GM18511 (cell line): ENCODE measurements around the gene DOK3.
A peak's percentile ranks its signal among the peaks of the same experiment; 100 is the strongest.

ENCODE experiments used
- ATAC-seq: cut with Tn5 transposase; IDR thresholded peaks from one replicate; pipeline ENCODE4 v1.9.1; 2021; ENCODE audit warnings: mild to moderate bottlenecking, moderate library complexity; ENCODE audit not compliant: unreplicated experiment

The DOK3 gene

DNA sequence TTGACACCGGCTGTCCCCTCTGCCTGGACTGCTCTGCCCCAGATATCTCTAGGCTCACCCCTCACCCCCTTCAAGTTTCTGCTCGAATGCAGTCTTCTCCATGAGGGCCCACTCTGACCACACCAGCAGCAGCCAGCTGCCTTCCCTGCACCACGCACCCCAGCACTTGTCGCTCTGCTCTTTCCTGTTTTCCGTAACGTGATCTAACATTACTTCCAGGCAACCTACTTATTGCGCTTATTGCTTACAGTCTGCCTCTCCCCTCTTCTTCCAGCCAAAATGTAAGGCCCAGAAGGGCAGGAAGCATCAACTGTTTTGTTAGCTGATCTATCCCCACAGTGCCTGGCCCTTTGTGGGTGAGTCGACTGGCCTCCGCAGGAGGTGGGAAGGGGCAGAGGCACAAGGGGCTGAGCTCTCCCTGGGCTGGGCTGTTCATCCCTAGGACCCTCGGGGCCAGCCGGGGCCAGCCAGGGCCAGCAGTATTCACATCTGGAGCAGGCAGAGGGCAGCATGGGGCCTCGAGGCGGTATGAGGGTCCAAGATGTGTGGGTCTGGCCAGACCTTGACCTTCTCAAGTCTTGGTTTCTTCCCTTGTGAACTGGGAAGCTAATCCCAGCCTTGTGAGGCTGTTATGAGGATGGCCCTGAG, 24.6 kb downstream of the DOK3 start:
- ATAC-seq = no peak

DNA sequence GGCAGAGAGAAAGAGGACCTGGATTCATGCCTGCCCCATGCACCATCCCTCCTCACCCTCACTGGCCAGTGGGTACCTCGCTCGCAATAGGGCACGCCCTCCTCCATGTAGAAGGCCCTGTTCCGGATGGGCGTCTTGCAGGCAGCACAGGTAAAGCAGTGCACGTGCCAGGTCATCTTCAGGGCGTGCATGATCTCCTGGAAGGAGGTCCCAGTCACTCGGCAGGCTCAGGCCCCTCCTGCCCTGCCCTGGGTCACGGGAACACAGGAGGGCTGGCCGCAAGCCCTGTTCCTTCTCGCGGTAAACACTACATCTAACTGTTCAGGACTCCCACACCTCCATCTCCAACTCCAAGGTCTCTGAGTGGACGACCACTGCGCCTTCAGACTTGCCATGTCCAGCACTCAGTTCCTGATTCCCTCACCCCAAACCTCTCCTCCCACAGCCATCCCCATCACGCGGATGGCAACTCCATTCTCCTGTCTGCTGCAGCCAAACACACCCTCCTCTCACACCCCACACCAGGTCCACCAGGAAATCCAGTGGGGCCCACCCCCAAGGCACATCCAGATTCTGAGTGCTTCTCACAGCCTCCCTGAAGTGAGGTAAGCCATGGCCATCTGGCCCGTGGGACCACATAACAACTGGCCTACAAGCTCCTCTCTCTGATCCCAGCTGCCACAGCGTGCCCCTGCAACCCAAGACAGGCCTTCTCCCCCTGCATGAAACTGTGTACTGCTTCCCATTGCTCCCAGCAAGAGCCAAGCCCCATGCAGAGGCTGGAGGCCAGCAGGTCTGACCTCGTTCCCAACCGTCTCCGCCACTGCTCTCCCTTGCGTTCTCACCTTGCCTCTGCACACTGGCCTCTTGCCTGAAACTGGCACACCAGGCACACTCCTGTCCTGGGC, 25.4 kb downstream of the DOK3 start:
- ATAC-seq = no peak

DNA sequence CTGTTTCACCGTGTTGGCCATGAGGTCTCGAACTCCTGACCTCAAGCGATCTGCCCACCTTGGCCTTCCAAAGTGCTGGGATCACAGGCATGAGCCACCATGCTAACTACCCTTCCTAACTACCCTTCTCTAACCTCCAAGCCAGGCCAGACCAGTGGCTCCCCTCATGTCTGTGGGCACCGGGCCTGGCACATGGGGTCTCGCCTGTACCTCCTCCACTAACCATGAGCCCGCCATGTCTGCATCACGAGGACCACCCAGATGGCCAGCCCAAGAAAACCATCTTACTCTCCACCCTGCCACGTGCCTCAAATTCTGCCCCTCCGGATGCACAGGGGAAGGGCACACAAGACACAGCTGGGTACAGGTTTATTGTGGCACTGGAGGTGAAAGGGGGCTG, 26.6 kb downstream of the DOK3 start:
- ATAC-seq = no peak

DNA sequence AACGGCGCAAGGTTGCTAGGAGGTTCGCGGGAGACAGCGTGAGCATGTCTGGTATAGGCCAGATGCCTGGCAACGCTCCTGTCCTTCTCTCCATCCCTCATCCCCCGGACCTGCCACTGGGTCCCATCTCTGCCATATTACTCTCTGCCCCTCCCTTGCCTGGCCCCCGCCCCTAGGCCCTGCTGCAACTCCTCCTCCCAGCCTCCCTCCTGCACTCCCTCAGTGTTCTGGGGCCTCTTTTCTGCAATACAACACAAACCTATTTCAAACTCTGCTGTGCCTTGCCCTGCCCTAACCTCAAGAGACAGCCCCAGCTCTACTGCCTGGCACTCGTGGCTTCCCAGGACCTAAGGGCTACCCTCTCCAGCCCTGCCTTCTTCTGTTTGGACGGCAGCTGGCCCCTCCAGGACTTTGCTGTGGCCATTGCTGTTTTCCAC, 27.2 kb downstream of the DOK3 start:
- ATAC-seq = no peak

DNA sequence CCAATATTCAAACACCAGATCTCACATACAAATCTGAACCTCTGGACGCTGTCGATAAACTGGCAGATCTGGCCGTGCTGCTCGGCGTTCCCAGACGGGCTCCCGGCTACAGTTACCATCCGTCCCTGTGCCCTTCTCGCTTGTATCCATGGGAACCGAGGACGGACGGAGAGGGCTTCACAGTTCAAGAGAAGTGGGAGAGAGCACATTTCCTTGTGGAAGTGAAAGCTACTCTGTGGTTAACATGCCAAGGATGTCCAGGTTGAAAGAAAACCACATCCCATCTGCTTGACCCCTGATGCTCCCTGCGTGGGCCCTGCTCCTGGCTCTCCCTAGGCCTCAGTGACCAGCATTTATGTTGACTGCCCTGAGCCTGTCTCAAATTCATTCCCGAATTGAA, 29.9 kb downstream of the DOK3 start:
- no peak for ATAC-seq

DNA sequence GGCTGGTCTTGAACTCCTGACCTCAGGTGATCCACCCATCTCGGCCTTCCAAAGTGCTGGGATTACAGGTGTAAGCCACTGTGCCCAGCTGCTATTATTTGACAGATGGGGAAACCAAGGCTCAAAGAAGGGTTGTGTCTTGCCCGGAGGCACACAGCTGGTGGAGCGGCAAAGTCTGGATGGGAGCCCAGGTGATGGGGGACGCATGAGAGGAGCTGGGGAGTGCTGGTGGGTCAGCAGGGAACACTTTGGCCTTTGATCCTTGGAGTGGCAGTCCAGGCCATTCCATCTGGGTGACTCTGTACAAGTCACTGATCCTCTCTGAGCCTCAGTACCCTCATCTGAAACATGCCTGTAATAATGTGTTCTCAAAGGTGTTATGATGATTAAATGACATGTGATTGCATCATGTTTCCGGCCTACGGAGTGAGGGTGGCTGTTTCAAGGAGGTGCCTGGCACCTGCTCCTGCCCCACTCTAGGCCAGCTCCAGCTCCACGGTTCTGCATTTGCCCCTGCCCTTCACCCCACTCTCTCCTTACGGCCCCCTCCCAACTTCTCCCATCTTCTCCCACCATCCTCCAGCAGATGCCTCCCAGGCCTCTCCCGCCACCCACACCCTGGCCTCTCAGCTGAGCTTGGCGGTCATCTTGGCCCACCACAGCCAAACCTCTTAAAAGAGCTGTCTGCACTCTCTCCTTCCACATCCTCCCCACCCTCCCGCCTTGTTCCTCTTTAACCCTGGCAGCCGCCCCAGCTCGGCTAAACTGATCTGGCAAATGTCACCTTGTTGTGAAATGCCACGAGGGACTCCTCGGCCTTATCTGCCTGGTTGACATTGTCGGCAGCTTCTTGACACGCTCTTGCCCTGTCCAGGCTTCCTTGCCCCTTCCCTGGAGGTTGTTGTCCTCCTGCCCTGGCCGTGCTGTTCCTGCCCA, 30.6 kb downstream of the DOK3 start:
- ATAC-seq = no peak

DNA sequence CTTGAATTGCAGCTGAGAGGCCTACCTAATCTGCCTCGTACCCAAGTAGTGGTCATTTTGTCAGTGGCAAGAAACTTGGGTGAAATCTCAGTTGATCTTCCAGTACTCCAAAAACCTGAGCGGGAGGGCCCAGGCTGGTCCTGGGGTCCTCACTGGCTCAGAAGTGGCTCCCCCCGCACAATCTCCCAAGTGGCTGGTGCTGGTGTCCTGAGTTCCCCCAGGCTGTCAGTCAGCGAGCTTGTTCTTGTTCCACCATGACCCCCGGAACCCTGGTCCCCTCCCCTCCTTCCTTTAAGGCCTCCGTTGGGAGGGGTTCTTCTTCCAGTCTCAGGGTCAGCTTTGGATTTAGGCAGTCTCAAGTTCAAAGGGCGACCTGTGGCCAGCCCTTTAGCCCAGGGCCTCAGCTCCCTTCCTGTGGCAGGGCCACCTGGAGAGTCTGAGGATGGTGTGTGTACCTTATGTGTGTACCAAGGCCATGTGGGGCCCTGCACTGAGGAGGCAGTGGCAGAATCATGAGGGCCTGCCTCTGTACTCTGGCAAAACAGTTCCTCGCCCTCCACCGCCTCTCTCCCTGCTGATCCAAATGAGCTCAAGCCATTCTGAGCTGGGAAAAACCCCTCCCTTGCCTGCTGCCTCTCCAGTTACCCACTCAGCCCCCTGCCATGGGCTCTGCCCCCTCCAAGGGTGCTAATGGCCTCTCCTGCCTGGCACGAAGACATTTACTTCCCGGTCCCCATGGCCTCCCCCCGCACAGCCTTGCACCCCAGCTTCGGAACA, 31.7 kb downstream of the DOK3 start:
- no peak for ATAC-seq

DNA sequence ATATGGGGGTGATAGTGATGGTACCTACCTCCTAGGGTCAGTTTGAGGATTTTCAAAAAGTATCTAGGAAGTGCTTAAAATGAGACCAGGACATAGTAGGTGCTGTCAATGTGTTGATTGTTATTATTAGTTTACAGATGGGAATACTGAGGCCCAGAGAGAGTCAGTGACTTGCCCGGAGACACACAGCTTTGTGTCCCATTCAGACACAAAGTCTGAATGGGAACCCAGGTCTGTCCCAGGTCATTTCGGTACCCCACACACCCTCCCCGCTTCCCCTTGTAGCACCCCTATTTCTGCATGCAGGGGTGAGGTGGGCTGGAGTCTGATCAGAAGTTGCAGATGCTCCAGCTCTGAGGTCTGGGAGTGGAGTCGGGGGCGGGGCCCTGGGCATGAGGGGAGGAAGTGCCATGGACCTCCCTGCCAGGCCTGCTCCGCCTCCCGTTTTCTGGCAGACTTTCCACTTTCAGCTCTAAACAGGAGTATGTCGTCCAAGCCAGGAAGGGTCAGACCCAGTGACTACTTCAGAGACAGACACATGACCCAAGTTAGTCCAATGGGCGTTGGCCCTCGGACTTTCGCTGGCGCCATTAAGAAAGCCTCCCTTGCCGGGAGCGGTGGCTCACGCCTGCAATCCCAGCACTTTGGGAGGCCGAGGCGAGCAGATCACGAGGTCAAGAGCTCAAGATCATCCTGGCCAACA, 32.9 kb downstream of the DOK3 start:
- no peak for ATAC-seq

DNA sequence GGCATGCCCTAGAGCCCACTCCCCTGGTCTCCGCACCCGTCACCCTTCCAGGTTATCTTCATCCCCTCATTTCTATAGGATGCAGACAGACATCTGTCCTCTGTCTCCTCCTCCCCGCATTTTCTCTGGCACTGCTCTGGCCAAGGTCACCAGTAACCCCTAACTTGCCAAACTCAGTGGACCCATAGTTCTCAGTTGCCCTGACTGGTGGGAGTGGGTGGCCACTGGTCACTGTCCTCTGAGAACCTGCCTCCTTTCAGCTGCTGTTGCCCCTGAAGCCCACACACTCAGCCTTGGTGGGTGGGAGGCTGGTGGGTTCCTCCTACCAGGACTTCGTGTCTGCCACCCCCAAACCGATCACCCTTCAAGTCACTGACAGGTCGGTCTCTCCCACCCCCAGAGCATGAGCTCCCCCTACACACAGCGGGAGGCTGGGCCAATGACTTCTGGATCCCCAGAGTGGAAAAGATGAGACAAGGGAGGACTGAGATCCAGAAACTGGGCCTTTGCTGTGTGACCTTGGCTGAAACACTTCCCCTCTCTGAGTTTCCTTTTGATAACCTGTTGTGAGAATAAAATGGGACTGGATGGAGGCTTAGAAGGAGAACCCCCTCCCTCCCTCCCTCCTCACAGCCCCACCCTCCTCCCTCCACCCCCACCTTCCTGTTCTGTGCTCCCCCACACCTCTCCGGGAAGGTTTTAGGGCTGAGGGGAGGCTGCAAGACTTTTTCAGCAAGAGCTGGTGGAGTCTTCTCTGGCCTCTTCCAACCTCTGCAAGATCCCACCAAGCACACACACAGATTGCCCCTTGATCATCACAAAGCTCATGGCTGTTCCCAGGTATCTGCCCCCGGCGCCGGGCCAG, 33.8 kb downstream of the DOK3 start:
- no peak for ATAC-seq

DNA sequence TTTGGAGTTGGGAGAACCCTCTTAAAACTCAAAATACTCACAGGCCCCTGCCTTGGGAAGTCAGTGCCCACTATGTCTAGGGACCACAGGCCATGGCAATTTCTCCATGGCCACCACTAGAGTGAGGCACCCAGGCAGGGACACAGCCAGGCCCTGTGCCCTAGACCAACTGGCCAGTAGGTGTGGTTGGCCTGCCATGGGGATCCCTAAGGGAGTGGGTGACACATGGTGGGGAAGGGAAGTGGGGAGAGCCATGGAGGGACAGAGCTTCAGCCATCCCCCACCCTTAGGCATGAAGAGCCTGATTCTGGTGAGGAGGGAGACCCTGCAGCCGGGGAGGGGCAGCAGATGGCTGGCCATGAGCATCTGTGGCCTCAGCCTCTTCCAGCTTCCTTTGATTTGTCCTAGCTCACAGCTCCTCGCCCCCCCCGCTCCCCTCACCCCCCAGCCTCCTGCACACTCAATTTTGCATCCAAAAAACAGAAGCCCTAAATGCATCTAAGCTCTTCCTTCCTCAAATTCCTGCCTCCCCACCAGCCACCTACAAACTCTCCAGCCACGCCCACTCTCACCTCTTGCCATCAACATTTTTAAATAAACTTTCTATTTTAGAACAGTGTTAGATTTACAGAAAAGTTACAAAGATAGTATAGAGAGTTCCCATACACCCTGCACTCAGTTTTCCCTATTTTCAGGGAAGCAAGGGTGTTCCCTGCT, 34.6 kb downstream of the DOK3 start:
- ATAC-seq = no peak

DNA sequence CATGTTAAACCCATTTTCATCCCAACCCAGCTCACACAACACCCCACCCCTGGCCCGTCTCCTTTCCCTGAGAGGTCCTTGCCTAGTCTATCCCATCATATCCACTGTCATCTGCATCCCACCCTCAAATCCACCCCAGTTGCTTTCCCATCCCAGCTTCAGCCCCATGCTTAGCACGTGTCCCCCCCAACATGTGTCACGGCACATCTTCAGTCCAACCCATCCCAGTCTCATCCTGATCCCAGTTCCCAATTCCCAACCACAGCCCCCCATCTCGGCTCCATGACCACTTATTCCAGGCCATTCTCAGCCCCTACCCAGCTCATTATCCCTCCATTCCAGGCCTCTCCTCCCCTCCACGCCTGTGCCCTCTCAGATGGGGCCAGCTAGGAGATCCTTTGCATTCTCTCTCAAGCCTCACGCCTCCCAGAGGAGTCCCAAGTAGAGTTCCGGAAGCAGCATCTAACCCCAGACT, 35.6 kb downstream of the DOK3 start:
- ATAC-seq = no peak

DNA sequence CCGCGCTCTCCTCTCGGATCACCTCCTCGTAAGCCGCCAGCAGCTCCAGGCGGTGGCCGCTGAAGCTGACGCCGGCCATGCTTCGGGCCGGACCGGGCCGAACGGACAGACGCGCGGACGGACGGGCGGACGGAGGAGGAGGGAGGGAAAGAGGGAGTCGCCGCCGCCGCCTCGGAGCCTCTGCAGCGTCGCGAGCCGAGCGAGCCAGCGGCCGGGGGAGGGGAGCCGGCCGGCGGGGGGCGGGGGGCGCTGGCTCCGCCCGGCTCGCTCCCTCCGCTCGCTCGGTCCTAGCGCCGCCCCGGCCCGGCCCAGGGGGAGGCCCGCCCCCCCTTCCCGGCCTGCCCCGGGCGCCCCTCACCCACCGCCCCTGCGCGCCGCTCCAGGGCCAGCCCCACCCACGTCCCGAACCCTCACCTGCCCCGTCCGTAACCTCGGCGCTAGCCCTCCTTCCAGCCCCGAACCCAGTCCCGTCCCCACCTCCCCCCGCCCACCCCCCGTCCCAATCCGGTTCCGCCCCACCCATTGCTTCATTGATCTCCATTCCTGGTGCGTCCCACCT, 36.1 kb downstream of the DOK3 start, which contains the start of gene DBN1:
Gene DBN1 (minus strand): TSS at position 192 of the 559 bp plus-strand sequence. CDS start 113 bp downstream, at position 79.
- ATAC-seq = peak; percentile 42

DNA sequence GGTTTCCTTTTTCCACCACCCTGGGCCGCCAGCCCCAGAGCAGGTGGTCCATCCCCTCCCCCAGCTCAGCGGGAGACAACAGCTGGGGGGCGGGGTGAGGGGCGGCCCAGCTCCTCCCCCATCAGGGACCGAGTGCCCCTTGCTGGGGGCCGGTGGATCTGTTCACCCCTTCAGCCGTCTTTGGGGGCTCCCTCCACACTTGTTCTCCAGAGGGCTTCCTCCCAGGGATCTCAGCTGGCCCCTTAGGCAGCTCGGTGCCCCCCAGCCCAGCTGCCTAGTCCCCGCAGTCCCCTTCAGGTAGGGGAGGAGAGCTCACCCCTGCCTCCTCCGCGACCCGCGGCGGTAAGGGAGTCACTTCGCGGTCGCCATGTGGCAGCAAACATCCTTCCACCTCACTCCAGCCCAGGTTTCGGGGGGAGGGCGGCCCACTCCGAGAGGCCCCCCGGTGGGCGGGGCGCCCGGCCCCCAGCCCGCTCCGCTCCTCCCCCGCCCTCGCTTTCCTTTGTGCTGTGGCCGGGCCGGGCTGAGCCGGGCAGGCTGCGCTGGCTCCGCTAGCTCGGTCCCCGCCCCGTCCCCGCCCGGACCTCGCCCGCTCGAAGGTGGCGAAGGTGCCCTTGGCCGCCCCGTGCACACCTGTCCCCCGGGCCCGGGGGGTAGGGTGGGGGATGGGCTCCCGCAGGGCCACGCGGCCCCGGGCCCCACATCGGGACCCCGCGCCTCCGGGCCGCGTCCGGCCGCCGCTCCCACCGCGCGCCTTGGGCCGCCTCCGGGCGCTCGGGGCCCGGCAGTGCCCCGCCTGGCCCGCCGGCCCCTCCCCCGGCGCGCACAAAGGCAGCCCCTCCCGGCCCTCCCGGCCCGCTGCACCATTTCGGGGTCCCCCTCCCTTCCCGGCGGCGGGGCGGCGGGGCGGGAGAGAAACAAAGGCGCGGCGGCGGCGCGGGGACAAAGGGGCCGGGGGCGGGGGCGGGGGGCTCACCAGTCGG, 36.9 kb downstream of the DOK3 start:
- peak; percentile 66 for ATAC-seq

DNA sequence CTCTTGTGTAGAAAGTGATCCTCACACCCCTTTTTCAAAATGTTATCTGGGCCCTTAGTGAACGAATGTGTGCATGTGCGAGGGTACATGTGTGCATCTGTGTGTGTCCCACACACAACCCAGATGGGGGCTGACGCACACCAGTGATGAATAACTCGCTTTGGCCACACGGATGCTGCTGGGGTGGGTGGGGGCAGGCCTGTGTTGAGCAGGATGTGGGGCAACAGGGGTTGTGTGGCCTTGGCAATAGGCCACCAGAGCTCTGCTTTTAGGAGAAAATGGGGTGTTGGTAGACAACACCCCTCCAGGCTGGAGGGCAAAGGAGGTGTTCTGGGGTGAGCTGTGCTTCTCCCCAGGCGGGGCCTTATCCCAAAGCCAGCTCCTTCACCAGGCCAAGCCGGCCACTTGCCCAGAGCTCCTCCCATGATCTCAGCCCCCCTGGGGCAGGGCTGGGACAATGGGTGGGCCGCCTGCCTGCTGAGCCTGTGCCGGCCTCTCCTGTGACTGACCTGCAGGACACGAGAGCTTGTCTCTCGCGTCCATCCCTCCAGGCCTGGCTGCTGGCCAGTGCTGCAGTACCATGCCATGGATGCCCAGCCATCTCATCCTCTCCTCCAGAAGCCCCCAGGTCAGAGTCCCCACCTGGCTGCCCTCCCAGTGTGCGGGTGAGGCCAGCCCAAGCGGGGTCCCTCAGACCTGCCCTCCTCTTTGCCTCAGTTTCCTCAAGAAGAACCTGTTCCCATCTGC, 37.8 kb downstream of the DOK3 start:
- ATAC-seq = no peak

DNA sequence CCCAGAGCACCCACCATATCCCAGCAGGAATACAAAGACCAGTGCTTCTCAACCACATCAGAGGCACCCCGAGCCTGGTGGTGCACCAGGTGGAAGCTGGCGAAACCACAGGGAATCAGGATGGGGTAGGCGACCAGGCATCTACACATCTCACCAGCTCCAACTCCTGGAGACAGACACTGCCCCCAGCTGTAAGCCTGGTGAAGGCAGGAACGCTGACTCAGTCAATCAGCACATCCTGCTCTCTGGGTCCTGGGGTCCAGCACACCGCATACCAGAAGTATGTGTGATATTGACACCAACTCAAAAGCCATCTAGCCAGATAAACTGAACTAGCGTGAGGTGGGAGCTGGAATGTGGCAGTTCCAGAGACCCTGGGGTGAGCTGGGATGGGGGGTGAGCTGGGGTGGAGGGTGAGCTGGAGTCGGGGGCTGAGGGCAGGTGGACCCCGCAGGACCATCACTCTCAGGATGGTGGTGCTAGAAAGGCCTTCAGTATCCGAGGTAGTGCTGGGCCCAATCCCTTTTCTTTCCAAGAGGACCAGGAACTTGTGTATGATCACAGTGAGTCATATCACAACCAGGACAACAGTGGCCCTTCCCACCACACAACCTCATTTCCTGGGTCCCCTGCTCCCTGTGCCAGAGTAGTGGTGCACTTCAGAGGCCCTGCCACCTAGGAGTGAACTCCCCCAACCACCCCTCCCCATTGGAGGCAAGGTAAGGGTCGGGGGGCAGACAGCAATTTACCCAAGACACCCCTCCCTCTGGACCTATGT, 38.7 kb downstream of the DOK3 start:
- no peak for ATAC-seq
